MG63 (cell line): Measurements from ENCODE around the gene ZNF362. TPM values are rescaled to one million over a fixed set of nuclear protein-coding genes. Genes with fewer than 3 reads are reported as not detected.
"Not testable (repeated sequence)": the region's sequence is repeated elsewhere in the genome, so short reads cannot be mapped to it uniquely, and the experiment has no call there.

ENCODE experiments used
- DNase-seq: peaks from one replicate; pipeline ENCODE4 v3.0.0-alpha.2; 2020
- H3K27me3 ChIP-seq: fragments of 250-450 bp; sonication (Bioruptor Pico); 2 replicates; pipeline ENCODE4 v1.5.1; 2020; ENCODE audit warnings: mild to moderate bottlenecking, moderate library complexity
- H3K36me3 ChIP-seq: fragments of 250-450 bp; sonication (Bioruptor Pico); 2 replicates; pipeline ENCODE4 v1.5.1; 2020; ENCODE audit warnings: mild to moderate bottlenecking, moderate library complexity
- H3K4me3 ChIP-seq: fragments of 250-450 bp; sonication (Bioruptor Pico); 2 replicates; pipeline ENCODE4 v1.5.1; 2020; ENCODE audit warnings: mild to moderate bottlenecking, moderate library complexity
- H3K9me3 ChIP-seq: fragments of 250-450 bp; sonication (Bioruptor Pico); 2 replicates; pipeline ENCODE4 v1.5.1; 2020; ENCODE audit warnings: mild to moderate bottlenecking, moderate library complexity
- total RNA-seq: library from RNA; depleted of rRNA; stranded (reverse); fragments of >200 nt; shearing (Covaris generic); gene quantifications from 2 replicates; pipeline ENCODE4 v1.2.3, GENCODE V29; 2014; ENCODE audit warnings: low replicate concordance

Gene ZNF362
- total RNA-seq, 1 experiment from 2014 or later: 3.3 TPM

DNA sequence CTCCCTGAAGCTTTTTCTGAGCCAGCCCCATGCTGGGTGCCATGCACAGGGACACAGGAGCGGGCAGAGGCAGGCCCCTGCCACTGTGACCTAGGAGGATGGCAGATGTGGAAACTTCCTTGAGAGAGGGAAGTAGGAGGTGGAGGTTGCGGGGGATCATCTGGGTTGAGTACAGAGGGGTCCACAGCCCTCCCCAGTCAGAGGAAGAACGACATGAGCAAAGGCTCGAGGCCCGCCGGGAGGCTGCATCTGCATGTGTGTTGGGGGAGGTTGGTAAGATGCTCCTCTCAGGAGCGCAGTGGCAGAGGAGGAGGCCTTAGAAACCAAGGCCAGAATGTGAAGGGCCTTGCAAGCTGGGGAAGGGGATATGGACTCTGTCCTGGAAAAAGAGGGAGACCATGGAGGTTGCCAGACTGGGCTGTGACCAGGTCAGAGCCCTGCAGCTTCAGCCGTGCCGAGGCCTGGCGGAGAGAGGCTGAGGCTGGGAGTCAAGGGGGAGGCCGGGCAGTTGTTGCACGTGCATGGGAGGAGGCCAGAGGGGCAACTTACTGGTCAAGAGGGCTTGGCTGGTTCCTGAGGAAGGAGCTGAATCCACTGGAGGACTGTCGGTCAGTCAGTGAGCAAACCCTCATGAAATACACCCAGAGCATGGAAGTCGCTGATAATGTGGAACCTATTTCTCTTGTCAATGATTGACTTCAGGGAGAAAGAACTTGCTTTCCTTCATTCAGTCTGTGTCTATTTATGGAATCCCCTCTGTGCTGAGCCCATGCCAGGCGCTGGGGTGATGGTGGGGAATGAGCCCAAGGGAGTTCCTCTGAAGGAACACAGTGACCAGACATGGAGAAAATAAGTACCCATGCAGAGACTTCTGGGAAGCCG is 32.9 kb downstream of the ZNF362 start:
- H3K4me3 ChIP-seq: no peak overlapping the region
- no peaks in the 10 kb centered on the region for H3K27me3 ChIP-seq
- no peaks in the 10 kb centered on the region for H3K9me3 ChIP-seq
- H3K36me3 ChIP-seq: no peaks in the 10 kb centered on the region
- no peak for DNase-seq

- H3K36me3 ChIP-seq: no peaks in the 10 kb centered on the region
- no peak for DNase-seq
- H3K4me3 ChIP-seq: no peak overlapping the region
- no peaks in the 10 kb centered on the region for H3K9me3 ChIP-seq
- H3K27me3 ChIP-seq: no peaks in the 10 kb centered on the region
These were observed 33.5 kb downstream of the ZNF362 start for GRCh38 chr1:33289858-33290154.

DNA sequence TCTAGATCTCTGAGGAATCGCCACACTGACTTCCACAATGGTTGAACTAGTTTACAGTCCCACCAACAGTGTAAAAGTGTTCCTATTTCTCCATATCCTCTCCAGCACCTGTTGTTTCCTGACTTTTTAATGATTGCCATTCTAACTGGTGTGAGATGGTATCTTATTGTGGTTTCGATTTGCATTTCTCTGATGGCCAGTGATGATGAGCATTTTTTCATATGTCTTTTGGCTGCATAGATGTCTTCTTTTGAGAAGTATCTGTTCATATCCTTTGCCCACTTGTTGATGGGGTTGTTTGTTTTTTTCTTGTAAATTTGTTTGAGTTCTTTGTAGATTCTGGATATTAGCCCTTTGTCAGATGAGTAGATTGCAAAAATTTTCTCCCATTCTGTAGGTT is 34.3 kb downstream of the ZNF362 start:
- H3K9me3 ChIP-seq, H3K36me3 ChIP-seq, DNase-seq, H3K4me3 ChIP-seq, H3K27me3 ChIP-seq: not testable (repeated sequence)

- Histone ChIP-seq H3K9me3 (no peaks in the 10 kb centered on the region), H3K36me3 (no peaks in the 10 kb centered on the region), H3K27me3 (no peaks in the 10 kb centered on the region), H3K4me3 (no peak overlapping the region)
- DNase-seq: no peak
These were observed 36.5 kb downstream of the ZNF362 start for GRCh38 chr1:33292726-33293340.

DNA sequence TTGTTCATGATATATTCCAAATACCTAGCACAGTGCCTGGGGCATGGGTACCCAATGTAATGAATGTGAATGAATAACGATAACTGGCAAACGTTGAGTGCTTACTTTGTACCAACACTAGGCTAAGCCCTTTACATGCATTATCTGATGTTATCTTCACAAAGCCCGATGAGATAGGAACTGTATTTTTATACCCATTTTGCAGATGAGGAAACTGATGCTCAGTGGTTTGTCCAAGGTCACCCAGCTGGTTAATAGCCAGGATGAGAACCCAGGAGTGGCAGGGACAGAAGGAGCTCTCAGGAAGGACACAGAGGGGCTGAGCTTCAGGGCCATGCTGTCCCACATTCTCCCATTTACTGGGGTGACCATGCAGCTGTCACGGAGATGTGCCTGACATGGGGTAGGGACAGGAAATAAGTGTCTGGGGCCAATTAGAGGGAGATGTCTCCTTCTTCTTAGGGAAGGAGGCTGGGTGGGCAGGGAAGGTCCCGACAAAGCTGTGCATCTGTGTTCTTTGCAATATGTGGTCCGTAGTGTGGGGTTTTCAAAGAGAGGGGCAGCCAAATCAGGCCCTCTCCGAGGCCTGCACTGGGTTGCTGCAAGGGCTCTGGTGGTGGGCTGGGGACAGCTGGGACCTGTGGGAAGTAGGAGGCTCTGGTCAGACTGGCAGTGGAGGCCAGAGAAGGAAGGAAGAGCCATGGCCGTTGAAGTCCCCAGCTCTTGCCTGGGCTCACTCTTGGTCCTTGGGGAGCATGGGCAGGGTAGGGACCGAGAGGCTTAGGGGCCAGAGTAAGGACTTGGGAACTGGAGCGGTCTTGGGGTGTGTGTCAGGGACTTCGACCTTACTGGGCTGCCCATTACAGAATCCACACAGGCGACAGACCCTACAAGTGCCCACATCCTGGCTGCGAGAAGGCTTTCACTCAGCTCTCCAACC is 38.0 kb downstream of the ZNF362 start:
- no peaks in the 10 kb centered on the region for H3K36me3 ChIP-seq
- no peak for DNase-seq

GRCh38 chr1:33295023-33295422 is 38.7 kb downstream of the ZNF362 start:
- H3K9me3 ChIP-seq: no peaks in the 10 kb centered on the region
- no peaks in the 10 kb centered on the region for H3K27me3 ChIP-seq
- no peak for DNase-seq
- H3K36me3 ChIP-seq: no peaks in the 10 kb centered on the region
- H3K4me3 ChIP-seq: no peak overlapping the region

More for the DNA sequence above, 38.0 kb downstream of the ZNF362 start:
- H3K27me3 ChIP-seq: no peaks in the 10 kb centered on the region
- H3K9me3 ChIP-seq: no peaks in the 10 kb centered on the region
- H3K4me3 ChIP-seq: no peak overlapping the region

DNA sequence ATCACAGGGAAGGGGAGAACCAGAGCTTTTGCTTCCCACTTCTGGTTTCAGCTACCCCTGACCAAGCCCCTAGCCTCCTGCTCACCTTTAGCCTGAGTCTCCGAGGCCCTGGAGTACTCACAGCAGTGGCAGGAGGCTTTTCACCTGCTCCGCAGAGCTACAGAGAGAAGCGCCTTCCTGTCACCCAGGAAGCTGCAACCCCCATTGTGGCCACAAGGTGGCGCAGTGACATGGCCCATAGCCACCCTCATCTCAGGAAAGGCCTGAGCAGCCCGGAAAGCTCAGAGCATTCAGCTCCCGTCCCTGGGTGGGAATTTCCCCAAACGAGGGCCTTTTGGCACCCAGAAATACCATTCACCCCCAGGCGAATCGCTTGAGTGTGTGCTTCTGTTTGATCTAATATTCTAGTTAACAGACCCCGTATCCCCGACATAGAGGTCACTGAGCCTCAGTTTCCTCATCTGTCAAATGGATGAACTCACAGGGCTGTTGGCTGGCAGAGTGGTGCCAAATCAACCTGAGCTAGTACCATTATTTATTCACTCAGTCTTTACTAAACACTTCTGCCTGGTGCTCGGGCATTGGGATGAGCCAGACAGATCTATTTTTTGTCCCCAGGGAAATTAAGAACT is 39.3 kb downstream of the ZNF362 start:
- DNase-seq: peak; percentile 66
- Histone ChIP-seq H3K36me3 (no peaks in the 10 kb centered on the region), H3K9me3 (no peaks in the 10 kb centered on the region), H3K27me3 (no peaks in the 10 kb centered on the region), H3K4me3 (no peak overlapping the region)

DNA sequence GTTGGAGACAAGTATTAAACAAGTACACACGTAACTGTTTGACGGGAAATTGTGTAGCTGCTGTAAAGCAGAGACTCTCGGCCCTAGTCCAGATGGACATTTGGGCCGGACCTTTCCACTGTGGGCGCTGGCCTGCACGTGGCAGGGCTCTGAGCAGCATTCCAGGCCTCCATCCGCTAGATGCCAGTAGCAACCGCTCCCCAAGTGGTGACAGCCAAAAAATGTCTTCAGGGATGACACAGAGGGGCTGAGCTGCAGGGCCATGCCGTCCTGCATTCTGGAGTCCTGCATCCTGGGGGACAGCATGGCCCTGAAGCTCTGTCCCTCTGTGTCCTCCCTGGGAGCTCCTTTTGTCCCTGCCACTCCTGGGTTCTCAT is 39.8 kb downstream of the ZNF362 start:
- DNase-seq: no peak
- no peaks in the 10 kb centered on the region for H3K36me3 ChIP-seq
- no peak overlapping the region for H3K4me3 ChIP-seq
- H3K9me3 ChIP-seq: no peaks in the 10 kb centered on the region
- H3K27me3 ChIP-seq: no peaks in the 10 kb centered on the region

DNA sequence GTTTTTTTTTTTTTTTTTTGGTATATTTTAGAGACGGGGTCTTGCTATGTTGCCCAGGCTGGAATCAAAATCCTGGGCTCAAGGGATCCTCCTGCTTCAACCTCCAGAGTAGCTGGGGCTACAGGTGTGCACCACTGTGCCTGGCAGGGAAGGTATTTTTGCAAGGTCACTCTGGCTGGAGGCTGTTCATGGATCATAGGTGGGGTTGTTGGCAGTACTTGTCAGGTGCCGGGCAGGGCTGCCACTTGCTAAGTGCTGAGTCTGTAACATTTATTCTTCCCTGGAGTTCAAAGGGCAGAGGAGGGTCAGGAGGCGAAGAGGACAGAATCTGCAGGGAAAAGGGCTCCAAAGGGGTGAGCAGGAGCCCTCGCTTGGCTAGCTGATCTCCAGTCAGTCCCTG is 40.5 kb downstream of the ZNF362 start:
- DNase-seq: no peak
- H3K36me3 ChIP-seq: no peaks in the 10 kb centered on the region

DNA sequence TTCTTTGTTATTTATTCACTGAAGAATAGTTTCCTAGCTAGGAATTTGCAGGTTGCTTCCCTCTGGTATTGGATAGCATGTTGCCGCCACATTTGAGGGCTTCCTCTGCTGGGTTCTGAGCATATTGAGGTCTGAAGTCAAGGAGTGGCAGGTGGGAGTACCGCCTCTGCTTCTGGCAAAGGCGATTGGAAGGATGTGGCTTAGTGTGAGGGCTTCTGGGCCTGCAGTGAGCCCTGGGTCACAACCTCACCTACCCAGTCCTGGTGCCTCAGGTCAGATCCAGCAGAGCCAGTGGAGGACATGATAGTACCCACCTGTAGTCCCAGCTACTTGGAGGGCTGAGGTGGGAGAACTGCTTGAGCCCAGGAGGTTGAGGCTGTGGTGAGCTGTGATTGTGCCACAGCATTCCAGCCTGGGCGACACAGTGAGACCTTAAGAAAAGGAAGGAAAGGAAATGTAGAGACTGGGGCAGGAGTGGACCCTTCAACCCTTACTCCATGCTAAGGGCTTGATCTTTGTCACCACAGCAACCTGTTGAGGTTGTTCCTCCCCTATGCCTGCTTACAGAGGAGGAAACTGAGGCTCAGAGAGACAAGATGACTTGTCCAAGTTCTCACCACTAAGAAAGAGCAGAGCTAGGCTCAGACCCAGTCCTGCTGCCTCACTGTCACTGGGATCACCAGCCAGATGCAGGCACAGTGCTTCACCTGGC is 41.8 kb downstream of the ZNF362 start:
- DNase-seq: no peak
- Histone ChIP-seq H3K27me3 (no peaks in the 10 kb centered on the region), H3K36me3 (no peaks in the 10 kb centered on the region), H3K4me3 (no peak overlapping the region), H3K9me3 (no peaks in the 10 kb centered on the region)

More for the DNA sequence above, 40.5 kb downstream of the ZNF362 start:
- Histone ChIP-seq H3K9me3 (no peaks in the 10 kb centered on the region), H3K4me3 (no peak overlapping the region), H3K27me3 (no peaks in the 10 kb centered on the region)

- no peaks in the 10 kb centered on the region for H3K36me3 ChIP-seq
- DNase-seq: peak; percentile 62
- H3K4me3 ChIP-seq: no peak overlapping the region
- no peaks in the 10 kb centered on the region for H3K9me3 ChIP-seq
- H3K27me3 ChIP-seq: no peaks in the 10 kb centered on the region
These were observed 42.5 kb downstream of the ZNF362 start for GRCh38 chr1:33298623-33299277.

- no peaks in the 10 kb centered on the region for H3K36me3 ChIP-seq
These were observed 43.3 kb downstream of the ZNF362 start for GRCh38 chr1:33299461-33300155.

GRCh38 chr1:33300673-33301072 is 44.4 kb downstream of the ZNF362 start:
- no peaks in the 10 kb centered on the region for H3K9me3 ChIP-seq
- no peaks in the 10 kb centered on the region for H3K36me3 ChIP-seq
- peak; percentile 13 for DNase-seq
- no peaks in the 10 kb centered on the region for H3K27me3 ChIP-seq
- no peak overlapping the region for H3K4me3 ChIP-seq

More at GRCh38 chr1:33299461-33300155, 43.3 kb downstream of the ZNF362 start:
- DNase-seq: no peak
- no peaks in the 10 kb centered on the region for H3K27me3 ChIP-seq
- H3K9me3 ChIP-seq: no peaks in the 10 kb centered on the region
- H3K4me3 ChIP-seq: no peak overlapping the region

DNA sequence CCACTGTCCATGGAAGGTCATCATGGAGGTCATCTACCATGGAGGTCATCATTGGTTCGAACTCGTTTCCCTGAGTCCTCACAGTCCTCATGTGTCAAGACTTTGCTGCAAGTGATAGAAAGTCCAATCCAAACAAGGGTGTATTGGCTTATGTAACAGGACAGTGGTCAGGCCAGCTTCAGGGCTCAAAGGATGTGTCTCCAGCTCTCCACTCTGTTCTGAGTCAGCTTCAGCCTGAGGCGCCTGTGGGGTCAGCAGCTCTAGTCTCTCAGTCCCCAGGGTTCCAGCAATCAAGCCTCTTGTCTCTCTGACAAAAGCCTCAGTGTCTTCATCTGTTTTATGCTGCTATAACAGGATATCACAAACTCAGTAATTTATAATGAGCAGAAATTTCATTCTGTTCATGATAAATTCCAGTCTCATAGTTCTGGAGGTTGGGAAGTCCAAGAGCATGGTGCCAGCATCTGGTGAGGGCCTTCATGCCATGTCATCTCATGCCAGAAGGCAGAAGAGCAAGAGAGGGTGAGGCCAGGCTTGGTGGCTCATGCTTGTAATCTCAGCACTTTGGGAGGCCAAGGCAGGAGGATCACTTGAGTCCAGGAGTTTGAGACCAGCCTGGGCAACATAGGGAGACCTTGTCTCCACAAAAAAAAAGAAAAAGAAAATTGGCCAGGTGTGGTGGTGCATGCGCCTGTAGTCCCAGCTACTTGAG is 45.1 kb downstream of the ZNF362 start:
- no peak for DNase-seq
- H3K36me3 ChIP-seq: no peaks in the 10 kb centered on the region
- no peaks in the 10 kb centered on the region for H3K9me3 ChIP-seq
- no peak overlapping the region for H3K4me3 ChIP-seq
- no peaks in the 10 kb centered on the region for H3K27me3 ChIP-seq

GRCh38 chr1:33302325-33302724 is 46.0 kb downstream of the ZNF362 start:
- DNase-seq: no peak
- Histone ChIP-seq H3K9me3 (no peaks in the 10 kb centered on the region), H3K27me3 (no peaks in the 10 kb centered on the region), H3K4me3 (no peak overlapping the region), H3K36me3 (no peaks in the 10 kb centered on the region)
